ENCODE results near the gene MAP3K12.

Gene MAP3K12

DNA sequence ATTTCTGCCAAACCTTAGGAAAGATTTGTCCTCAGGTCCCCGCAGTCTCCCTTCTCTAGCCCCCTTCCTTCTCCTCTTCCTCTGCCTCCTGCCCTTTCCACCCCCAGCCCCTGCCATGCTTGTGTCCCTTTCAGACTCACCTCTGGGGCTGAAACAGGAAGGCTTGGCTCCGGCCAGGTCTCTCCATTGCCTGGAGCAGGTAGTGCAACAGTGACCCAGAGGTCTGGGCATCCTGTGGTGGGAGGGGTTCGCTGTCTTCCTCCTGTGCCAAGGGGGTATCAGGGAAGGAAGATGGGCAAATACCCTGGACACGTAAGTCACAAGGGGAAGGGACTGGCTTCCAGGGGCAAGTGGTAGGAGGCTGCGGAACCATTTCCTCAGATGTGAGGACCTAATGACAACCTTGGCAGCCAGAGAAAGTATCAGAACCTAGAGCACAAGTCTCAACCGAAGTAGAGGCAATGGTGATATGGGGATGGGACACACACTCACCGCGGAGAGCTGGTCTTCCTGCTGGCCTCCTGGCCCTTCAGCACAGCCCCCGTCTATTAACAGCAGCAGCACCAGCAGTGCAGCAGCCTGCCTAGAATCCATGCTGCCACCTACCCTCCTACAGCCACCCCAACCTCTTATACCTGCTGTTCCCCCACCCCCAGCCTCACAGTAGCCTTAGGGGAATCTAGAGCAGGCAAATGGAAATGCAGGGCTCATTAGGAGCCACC, 7.8 kb upstream of the MAP3K12 start, which contains the start of gene NPFF:
Gene NPFF (minus strand): TSS at position 604 of the 722 bp plus-strand sequence. CDS start 10 bp downstream, at position 594.
- FAIRE-seq: no peak

- no peak for FAIRE-seq
Measured at GRCh38 chr12:53506450-53506785, 7.2 kb upstream of the MAP3K12 start.

- no peak for FAIRE-seq
Measured at GRCh38 chr12:53505555-53506449, 6.5 kb upstream of the MAP3K12 start.

GRCh38 chr12:53505086-53505485, 5.8 kb upstream of the MAP3K12 start:
- no peak for FAIRE-seq

DNA sequence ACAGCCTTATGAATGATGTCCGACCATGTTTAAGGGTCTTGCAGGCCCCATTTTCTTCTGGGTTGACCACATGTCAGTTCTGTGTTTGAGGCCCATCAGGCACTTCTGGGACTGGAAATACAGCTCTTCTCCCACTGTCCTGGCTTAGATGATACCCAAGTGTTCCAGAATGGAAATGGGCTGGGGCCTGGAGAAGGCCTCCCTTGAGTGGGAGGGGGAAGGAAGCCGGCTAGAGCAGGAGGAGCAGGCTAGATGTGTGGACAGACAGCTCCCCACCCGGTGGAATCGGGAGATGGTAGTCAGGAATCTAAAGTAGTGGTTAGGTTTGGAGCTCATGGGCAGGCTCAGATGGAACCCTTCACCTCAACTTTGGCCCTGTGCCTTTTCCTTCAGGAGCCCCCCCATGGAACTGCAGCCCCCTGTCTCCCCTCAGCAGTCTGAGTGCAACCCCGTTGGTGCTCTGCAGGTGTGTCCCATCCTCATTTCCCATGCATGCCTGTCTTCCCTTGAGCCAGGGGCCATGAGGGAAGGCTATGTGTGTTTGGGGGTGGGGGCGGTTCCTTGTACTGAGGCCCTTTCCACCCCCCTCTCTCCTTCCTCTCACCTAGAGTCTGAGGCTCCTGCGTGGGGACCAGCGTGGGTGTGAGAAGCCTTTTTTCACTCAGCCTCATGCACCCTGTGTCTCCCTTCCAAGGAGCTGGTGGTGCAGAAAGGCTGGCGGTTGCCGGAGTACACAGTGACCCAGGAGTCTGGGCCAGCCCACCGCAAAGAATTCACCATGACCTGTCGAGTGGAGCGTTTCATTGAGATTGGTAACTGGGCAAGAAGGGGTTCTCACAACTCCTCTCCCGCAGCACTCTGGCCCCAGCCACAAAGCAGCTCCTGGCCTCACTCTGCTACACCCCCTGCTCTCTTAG, 5.0 kb upstream of the MAP3K12 start:
- no peak for FAIRE-seq

DNA sequence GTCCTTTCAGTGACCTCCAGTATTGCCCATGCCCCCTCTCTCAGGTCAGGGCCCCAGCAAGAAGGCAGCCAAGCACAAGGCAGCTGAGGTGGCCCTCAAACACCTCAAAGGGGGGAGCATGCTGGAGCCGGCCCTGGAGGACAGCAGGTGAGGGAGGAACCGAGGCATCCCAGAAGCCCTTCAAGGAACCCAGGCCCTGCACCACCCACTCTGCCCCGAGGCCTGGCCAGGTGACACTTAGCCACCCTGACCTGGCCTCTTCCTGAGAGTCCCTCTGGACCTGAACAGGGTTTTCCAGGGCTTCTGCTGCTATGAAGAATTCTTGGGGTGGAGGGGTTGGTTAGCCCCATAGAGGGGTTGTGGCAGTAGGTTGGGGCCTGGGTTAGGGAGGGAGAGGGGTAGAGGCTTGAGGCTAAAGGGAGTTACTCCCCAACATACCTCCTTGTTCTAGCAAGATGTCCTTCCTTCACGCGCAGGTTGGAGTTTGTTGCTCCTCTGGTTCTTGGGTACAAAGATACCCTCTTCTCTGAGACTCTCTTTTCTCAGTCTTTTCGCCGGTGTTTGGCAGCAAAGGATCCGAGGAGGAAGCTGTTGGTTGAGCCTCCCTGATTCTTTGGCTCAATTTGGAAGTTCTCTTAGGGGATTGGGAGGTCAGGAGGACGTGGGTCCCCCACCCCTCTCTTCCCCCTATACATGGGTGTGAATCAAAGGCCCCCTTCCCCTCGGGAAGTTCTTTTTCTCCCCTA, 3.9 kb upstream of the MAP3K12 start:
- no peak for FAIRE-seq

GRCh38 chr12:53502331-53502730, 3.1 kb upstream of the MAP3K12 start:
- no peak for FAIRE-seq

- no peak for FAIRE-seq
Measured at GRCh38 chr12:53501615-53502181, 2.4 kb upstream of the MAP3K12 start.

DNA sequence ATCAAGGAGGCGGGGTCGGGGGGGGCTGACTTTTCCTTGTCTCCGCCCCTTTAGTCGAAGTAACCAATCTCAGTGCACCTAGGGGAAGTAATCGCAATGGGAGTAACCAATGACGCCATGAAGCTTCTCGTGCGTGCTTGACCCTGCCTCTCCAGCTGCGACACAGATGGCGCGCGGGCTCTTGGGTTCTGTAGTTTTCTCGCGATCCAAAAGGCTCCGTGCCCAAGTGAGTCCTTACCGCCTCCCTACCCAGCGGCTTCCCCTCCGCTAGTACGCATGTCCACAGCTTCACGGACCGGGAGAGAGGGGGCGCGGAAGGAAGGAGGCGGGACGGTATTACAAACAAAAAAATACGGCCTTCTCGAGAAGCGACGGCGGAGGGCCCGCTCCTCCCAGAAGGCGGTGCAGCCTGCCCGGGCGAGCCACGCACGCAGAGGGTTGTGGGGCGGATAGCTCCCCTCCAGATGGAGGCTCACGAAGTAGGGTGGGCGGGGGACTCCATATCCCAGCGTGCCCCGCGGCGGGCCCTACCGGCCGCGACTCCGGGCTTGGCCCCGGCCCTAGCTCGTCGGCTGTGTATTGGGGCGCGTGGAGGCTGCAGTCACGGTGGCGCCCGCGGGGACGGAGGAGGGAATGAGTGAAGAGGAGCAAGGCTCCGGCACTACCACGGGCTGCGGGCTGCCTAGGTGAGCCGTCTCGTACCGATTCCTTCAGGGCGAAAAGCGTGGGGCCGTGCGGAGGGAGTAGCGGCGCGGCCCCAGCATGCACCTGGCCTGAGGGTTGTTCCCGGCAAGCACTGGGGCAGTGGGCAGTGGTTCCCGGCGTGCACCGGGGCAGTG, 1.7 kb upstream of the MAP3K12 start, which contains the start of gene TARBP2:
Gene TARBP2 (plus strand): TSS at position 508 of the 839 bp plus-strand sequence. CDS start 126 bp downstream, at position 634.
- peak; percentile 99 for FAIRE-seq

GRCh38 chr12:53500142-53500775, 1.0 kb upstream of the MAP3K12 start:
- no peak for FAIRE-seq

DNA sequence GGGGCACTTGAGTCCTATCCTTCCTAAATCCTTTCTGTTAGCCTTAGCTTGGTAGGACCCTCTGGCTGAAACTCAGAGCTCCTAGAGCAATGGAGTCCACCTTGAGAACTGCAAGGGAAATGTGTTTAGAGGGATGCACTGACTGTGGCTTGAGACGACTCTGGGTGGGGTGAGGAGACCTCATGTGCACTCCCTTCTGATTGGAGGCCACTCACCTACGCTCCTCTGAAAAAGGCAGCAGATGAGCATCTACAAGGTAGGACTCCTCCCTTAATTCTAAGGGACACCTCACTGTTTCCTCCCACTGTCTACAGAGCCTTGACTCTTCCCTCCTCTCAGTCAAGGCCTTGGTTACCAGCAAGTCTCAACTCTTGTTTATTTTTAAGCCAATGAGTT, 1.0 kb downstream of the MAP3K12 start:
- FAIRE-seq: no peak

DNA sequence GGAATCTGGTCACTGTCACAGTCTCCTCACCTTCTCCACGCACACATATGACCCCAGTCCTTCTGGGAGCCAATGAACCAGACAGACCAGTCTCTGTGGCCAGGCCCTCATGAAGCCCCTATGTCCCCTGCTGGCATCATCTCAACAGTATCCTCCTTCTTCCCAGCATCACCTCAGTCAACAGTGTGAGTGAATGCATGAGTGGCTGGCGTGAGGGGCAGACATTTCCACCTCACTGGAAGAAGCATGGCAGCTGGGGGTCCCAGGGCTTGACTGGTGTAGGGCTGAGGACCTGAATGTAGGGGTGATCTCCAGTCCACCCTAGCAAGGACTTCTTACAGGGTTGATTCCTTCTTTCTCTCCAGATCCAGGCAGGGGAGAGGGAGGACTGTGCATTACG, 1.8 kb downstream of the MAP3K12 start:
- no peak for FAIRE-seq

DNA sequence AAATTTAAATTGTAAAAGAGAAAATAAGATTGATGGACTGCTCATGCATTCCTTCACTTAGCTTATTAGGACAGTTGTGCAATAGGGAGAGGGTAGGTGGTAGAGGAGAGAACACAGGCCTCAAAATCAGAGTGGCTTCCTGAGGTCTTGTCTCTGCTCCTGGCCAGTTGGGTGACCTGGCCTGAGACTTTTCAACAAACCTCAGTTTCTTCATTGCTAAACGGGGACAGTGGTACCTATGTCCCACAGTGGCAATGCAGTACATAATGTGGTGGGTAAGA, 2.6 kb downstream of the MAP3K12 start:
- no peak for FAIRE-seq

DNA sequence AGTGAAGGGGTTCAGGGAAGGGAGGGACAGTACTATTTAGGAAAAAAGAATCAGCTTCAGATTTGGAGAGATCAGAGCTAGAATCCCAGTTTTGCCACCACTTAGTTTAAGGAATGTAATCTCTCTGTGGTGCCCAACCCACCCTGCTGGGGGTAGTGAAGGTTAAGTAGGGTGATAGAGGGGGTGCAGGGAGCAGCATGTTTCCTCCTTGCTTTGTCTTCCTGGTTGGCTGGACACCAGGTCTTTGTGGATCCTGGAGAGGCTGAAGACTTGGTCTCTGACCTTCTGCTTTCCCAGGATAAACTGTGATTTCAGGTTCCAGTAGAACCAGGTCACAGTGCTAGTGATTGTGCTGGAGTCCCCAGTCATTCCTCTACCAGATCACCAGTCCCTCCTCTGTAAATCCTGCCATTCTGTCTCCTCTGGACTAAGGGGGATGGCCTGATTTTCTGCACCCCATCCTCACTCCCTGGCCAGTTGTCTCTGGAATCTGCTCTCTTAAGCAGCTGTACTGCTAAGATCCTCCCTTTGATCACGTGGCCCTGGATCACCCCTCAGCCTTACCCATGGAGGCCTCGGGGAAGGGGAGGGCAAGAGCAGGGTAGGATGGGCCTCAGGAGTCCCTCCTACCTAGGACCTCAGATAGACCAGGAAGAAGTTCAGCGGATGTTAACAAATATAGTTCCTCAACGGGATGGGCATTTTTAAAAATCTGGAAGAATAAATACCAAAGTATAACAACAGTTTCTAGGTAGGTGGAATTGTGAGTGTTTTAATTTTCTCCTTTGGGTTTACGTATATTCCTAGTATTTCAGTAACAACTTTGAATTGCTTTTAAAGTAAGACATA, 3.1 kb downstream of the MAP3K12 start:
- FAIRE-seq: peak; percentile 91

GRCh38 chr12:53493610-53494391, 5.5 kb downstream of the MAP3K12 start:
- FAIRE-seq: no peak

DNA sequence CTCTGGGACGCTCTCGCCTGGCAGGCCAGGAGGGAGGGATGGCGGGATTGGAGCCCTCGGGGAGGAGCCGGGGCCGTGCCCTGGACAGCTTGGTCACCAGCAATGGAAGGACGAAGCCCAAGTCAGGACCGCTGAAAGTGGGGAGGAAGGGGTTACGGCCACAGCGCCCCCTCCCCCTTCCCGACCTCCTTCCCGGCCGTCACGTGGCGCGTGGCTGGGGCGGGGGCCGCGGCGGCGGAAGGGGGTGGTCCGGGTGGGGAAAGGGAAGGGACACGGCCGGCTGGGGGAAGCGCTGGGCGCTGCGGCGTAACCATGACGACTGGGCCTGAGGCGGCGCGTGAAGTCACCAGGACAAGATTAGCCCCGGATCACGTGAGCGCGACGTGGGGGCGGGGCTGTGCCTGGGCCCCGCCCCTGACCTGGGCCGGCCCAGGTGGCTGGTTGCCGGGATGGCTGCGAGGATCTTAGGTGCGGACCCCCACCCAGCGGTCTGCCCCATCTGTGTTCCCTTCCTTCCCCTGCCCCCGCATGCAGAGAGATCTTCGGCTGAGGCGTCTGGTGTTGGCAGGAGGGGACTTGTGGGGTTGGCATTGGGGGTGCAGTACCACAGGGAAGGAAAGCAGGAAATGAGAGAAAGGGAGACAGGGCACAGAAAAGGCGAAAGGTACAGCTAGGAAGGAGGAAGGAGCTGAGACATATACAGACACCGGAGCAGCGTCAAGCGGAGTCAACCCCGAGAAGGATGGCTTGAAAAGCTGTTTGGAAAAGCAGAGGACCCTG, 6.2 kb downstream of the MAP3K12 start:
- FAIRE-seq: peak; percentile 23

GRCh38 chr12:53492188-53492587, 7.1 kb downstream of the MAP3K12 start:
- no peak for FAIRE-seq

Measured in G401.6 (cell line).